DMS153 (cell line): ENCODE measurements around the gene UPK3A.
A peak's percentile ranks its signal among the peaks of the same experiment; 100 is the strongest.
"Not testable (repeated sequence)": the region's sequence is repeated elsewhere in the genome, so short reads cannot be mapped to it uniquely, and the experiment has no call there.

Experiments used
- DNase-seq: peaks from one replicate; lab custom pipeline; 2025; lab: John Stamatoyannopoulos, UW

UPK3A gene

DNA sequence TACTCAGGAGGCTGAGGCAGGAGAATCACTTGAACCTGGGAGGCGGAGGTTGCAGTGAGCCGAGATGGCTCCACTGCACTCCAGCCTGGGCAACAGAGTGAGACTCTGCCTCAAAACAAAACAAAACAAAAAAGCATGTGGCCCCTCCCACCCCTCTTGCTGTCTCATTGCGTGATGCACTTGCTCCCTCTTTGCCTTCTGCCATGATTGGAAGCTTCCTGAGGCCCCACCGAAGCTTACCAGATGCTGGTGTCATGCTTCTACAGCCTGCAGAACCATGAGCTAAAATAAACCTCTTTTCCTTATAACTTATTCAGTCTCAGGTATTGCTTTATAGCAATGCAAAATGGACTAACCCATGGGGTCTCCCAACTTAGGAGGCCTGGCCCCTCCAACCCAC, 26.8 kb upstream of the UPK3A start:
- not testable (repeated sequence) for DNase-seq

GRCh38 chr22:45259754-45260394, 24.9 kb upstream of the UPK3A start:
- DNase-seq, result no peak

- not testable (repeated sequence) for DNase-seq
These were observed 24.4 kb upstream of the UPK3A start for GRCh38 chr22:45260395-45260759.

DNA sequence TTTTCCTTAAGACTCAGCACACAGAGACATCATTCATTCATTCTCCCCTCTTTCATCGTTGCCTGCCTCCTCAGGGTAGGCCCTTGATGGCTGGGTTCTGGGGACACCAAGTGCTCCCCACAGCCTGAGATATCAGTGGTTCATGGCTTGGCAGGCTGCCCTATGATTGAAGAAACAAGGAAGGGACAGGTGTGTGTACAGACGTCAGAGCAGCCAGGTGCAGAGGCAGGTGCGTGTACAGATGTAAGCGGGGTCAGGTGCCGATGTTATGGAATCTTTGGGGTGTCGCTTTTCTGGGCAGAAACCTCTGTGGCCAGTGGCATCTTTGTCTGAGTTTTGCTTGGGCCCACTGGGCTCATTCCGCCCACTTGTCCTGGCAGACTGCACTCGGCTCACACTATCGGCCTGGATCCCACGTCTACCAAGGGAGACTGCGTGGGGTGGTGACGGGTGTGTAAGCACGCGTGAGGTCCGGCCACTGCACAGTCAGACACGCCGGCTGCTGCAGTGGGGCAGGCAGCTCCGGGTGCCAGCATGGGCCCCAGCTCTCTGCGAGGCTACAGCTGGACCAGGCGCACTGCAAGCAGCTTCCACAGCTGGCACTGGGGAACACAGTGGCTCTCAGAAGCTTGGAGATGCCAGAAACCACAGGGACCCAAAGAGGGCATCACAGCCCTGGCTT, 23.2 kb upstream of the UPK3A start:
- DNase-seq, result peak; percentile 15

- DNase-seq, result no peak
These were observed 22.4 kb upstream of the UPK3A start for GRCh38 chr22:45262195-45262930.

- no peak for DNase-seq
These were observed 21.8 kb upstream of the UPK3A start for GRCh38 chr22:45262931-45263462.

GRCh38 chr22:45263463-45264269, 21.1 kb upstream of the UPK3A start:
- peak; percentile 47 for DNase-seq

GRCh38 chr22:45265535-45265934, 19.2 kb upstream of the UPK3A start:
- DNase-seq, result no peak

- peak; percentile 36 for DNase-seq
These were observed 16.4 kb upstream of the UPK3A start for GRCh38 chr22:45268167-45268957.

DNA sequence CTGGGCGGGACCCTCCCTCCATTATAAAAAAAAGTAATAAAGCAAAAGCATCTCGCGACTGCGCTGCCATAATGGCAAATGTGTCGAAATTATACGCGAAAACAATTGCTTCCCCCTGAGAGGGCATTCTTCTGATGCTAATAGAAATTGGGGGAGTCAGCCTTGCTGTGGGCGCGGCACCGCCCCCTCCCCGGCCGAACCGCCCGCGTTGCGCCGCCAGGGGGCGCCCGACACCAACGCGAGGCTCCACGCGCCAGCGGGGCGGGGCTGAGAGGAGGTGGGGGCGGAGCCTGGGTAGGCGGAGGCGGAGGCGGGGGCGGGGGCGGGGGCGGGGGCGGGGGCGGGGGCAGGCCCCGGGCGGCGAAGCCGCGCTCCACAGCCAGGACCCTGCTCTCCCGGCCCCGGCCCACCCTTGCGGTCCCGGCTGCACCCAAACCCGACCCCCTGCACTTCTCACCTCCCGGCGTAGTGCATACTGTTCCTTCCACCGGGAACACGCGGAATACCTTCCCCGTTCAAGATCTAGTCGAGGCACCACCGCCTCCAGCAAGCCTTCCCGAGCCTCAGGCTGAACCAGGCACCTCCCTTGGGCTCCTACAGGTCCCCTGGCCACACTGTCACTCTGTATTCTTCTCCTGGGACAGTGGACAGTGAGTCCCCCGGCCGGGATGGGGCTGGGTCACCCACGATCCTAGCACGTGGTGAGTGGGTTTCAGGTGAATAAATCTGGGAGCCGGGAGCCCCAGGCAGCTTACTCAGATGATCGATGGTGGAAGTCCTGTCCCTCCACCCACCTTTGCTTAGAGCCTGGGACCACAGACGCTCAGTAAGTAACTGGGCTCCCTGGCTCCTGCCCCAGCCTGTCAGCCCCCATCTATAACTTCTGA, 15.5 kb upstream of the UPK3A start:
- peak; percentile 27 for DNase-seq

DNA sequence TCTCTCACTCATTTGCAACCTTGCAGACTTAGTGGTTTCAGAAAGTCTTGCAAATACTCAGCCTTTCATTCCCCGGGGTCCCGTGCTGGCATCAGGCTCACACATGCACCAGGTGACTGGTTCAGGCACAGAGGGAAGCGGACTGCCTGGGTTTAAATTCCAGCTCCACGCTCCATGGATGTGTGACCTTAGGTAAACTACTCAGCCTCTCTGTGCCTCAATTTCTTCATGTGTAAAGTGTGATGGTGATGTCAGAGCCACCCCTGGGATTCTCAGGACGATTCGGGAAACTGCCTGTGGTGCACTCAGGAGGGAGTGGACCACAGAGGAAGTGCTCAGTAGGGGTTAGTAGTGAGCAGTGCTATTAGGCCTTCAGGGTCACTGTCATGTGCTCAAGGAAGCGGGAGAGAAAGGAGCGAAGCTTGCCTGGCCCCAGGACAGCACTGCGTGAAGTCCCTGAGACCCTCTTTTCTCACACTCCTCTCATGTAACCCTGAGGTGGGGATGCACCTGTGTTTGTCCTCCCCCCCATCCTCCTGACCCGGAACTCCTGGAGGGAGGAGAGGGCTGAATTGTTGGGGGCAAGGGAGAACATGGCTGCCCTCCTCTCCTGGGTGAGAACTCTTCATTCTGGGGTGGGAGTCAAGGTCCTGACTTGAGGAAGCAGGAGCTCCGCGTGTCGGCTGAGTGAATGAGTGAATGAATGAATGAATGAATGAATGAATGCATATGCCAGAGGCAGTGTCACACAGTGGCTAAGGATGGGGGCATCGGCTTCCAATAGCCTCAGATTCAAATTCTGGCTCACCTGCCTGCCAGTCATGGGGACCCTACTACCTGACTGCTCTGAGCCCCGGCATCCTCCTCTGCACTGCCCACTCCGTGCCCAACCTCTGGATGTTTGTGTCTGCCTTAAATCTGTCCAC, 14.4 kb upstream of the UPK3A start:
- DNase-seq, result no peak

DNA sequence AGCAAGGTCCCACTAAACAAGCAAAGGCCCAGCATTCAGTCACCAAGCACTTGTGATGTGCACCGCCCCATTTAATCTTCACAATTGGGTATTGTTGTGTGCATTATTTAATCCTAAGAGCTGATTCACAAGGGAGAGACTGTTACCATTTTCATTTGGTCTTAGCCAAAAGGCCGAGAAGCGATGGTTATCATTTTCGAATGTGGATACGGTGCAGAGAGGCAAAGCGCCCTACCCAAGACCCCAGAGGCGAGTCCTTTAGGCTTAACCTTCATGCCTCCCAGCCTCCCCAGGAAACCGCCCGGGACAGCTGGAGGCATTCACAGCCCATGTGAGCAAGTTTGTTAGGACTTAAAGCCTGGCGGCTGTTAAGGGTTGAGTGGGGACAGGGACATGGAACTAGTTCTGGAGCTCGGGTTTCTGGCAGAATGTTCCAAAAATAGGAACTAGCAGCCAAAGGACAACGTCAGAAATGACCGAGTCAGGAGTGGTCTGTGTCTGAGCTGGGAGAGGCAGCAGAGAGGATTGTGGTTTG, 13.0 kb upstream of the UPK3A start:
- no peak for DNase-seq

- no peak for DNase-seq
These were observed 12.3 kb upstream of the UPK3A start for GRCh38 chr22:45272498-45272897.

DNA sequence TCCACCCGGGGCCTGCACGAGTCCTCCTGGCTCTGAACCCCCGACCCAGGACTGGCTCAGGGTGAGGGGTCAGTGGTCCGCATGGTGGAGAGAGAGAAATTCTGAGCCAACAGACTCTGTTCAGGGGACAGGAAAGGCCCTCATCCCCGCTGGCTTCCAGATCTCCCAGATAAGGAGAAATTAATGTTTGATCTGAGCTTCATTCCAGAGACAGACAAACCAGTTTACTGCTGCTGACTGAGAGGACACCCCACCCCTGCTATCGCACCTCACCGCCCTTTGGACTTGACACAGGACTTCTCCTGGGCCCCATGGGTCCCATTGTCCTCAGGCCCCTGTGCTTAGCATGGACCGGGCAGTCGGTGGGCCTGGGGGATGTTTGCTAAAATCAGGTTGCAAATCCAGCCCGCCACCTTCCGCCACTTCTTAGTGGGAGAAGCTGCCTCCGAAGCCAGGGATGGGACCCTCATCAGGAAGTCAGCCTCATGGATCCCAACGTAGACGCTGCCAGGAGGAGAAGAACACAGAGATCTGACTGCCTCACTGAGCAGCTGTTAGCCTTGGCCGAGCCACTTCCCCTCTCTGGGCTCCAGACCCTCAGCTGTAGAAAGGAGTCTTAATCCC, 11.2 kb upstream of the UPK3A start:
- no peak for DNase-seq

GRCh38 chr22:45276507-45277105, 8.1 kb upstream of the UPK3A start:
- no peak for DNase-seq

DNA sequence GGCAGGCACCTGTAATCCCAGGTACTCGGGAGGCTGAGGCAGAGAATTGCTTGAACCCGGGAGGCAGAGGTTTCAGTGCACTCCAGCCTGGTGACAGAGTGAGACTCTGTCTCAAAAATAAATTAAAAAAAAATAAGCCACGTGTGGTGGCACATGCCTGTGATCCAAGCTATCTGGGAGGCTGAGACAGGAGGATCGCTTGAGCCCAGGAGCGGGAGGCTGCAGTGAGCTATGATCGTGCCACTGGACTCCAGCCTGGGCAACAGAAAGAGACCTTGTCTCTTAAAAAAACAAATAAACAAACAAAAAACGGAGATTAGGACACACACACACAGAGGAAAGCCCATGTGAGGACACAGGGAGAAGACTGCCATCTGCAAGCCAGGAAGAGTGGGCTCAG, 7.0 kb upstream of the UPK3A start:
- not testable (repeated sequence) for DNase-seq

- DNase-seq, result no peak
These were observed 6.6 kb upstream of the UPK3A start for GRCh38 chr22:45278125-45278524.

GRCh38 chr22:45280587-45280980, 4.2 kb upstream of the UPK3A start:
- DNase-seq, result no peak
